Esophagus mucosa (tissue), 1 donor: ENCODE measurements around the gene MAOB. TPM values are rescaled to one million over a fixed set of nuclear protein-coding genes. Genes with fewer than 3 reads are reported as not detected.

Experiments used
- total RNA-seq: library from RNA; stranded (reverse); gene quantifications from one replicate; pipeline ENCODE4 v1.2.4, GENCODE V29; 2023
- donor health status: DM: yes; HTN: yes; CAD: no.

MAOB gene
- total RNA-seq, 1 donor from 2014 or later = 5.5 TPM

Other genes with a start within 250 kb of the MAOB start
- 88.9 TPM for gene MAOA, start 226.2 kb downstream of the MAOB start, total RNA-seq
- gene NDP, start 90.9 kb upstream of the MAOB start, total RNA-seq = not detected